NCI-H1092 treated with DMSO at 0.1 percent for 48 hours (cell line): ENCODE data around the gene ACTN2.

Source experiments
- DNase-seq: peaks from one replicate; lab custom pipeline; 2025; lab: John Stamatoyannopoulos, UW

Gene ACTN2

DNA sequence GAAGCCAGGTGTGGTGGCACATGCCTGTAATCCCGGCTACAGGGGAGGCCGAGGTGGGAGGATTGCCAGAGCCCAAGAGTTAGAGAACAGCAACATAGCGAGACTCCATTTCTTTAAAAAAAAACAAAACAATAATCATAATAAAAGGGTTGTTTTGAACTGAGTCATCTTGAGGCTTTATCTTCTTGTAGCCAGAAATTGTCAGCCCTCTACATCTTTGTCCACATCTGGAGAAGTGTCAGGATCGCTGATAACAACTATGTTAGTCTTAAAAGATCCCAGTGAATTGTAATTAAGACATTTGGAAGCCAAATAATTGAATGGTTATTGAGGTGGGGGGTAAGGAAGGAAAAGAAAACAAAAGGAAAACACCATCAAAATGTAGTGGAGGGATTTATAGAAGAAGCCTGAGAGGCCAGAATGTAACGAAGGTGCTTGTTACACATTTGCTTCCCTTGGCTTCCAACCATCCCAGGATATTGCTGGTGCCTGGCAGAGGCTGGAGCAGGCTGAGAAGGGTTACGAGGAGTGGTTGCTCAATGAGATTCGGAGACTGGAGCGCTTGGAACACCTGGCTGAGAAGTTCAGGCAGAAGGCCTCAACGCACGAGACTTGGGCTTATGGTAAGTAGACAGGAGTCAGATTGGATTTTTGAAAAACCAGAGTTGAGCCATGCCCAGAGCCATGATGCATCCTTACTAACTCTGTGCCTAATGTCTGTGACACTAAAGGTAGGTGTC lies 56.3 kb downstream of the ACTN2 start:
- no peak for DNase-seq

DNA sequence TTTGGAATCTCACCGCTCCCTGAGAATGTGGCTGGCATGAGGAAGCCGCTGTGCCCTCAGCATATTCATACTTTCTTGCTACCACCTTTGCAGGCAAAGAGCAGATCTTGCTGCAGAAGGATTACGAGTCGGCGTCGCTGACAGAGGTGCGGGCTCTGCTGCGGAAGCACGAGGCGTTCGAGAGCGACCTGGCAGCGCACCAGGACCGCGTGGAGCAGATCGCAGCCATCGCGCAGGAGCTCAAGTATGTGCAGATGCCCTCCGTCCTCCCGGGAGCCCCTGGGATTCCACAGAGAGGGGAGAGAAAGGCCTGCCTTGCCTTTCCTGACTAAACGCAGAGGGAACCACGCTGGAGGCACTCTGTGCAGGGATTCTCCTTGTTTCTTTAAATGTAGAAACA lies 58.2 kb downstream of the ACTN2 start:
- DNase-seq, result no peak

- DNase-seq, result no peak
These were observed 60.5 kb downstream of the ACTN2 start for GRCh38 chr1:236746785-236747184.

- DNase-seq, result no peak
These were observed 61.1 kb downstream of the ACTN2 start for GRCh38 chr1:236747311-236747985.

GRCh38 chr1:236748268-236748870 lies 62.1 kb downstream of the ACTN2 start:
- DNase-seq, result no peak

DNA sequence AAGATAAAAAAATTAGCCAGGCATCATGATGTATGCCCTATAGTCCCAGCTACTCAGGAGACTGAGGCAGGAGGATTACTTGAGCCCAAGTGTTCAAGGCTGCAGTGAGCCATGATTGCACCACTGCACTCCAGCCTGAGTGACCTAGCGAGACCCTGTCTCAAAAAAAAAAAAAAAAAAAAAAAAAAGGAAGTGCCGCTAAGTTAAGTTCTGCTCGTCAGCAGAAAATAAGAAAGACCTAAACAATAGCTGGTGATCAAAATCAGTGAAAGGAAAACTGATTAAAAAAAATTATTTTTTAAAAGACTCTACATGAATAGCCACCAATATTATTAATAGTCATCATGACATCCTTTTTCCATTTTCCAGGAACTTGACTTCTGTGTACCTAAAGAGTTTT lies 64.6 kb downstream of the ACTN2 start:
- no peak for DNase-seq

GRCh38 chr1:236751385-236751784 lies 65.1 kb downstream of the ACTN2 start:
- DNase-seq, result no peak

DNA sequence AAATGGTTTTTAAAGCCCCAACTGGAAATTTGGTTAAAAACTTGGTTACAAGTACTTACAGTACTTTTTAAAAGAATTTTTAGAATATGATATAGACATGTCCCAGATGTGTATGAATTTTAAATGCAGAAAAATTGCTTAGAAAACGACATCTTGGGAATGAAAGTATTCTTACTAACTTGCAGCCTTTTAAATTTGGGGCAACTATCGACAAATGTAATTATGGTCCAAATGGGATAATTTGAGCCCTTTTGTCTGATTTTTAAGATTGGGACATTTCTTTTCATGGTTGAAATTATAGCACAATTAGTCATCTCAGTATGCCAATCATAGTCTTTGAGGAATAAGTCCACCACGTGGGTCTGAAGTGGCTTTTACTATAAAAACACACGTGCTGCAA lies 65.6 kb downstream of the ACTN2 start:
- DNase-seq, result no peak

DNA sequence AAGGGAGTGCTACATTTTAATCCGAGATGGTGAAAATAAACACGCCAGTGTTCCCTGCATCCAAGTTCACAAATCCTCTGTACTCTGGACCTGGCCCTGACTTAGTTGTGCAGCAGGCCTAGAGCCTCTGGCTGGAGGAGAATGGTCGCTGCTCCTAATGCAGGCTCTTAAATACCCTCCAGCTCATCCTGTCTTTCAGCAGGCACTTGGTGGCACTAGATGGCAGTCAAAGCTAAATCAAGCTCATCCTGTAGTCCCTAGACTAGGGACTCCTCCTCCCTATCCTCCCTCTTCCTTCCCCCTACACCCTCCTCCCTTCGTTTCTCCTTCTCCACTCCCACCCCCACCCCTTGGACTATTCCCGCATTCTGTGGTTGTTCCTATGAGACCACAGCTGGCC lies 67.2 kb downstream of the ACTN2 start:
- no peak for DNase-seq

- no peak for DNase-seq
These were observed 67.7 kb downstream of the ACTN2 start for GRCh38 chr1:236753964-236754363.

GRCh38 chr1:236754525-236755210 lies 68.4 kb downstream of the ACTN2 start:
- DNase-seq, result no peak

DNA sequence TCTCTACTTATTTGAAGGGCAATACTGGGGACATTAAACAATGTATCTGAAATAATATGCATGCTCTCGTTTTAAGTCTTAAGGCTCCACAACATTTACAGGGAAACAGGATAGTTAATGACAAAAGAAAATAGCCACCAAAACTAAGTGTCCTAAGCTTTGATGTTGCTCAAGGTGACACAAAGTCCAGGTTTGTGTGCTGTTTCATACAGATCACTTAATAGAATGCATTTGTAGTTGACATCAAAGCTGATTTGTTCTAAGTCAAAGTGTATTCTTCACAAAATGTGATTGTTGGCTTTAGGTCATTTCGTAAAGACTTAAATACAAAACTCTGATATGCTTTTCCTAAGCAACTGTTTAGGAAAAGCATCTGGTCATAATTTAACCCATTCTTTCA lies 71.3 kb downstream of the ACTN2 start:
- no peak for DNase-seq

- DNase-seq, result no peak
These were observed 73.1 kb downstream of the ACTN2 start for GRCh38 chr1:236759252-236759859.

DNA sequence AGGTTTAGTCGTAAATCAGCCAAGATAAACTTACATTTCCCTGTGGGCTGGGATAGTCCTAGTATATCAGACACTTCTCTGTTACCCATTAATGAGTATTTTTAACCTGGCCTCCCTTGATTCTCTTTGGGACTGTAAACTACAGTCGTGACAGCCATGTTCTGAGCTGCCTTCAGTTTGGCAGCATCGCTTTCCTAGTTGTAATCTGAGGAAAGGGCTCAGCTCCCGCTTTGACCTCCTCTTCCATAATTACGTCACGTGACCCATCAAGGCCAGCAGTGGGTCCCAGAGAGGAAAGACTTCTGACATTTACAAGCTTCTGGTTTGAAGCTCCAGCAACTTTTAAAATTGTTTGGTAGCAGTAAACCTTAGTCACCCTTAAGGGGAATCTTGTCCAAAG lies 74.2 kb downstream of the ACTN2 start:
- no peak for DNase-seq

- DNase-seq, result no peak
These were observed 74.7 kb downstream of the ACTN2 start for GRCh38 chr1:236760986-236761385.

- DNase-seq, result no peak
These were observed 75.3 kb downstream of the ACTN2 start for GRCh38 chr1:236761397-236762132.

DNA sequence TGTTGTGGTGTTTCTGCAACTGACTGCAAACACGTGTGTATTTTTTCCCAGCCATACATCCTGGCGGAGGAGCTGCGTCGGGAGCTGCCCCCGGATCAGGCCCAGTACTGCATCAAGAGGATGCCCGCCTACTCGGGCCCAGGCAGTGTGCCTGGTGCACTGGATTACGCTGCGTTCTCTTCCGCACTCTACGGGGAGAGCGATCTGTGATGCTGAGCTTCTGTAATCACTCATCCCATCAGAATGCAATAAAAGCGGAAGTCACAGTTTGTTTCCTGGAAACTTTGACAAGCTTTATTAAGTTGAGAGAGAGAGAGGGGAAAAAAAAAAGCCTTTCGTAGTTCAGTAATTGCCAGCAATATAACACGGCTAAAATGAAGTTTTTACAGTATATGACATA lies 76.1 kb downstream of the ACTN2 start:
- no peak for DNase-seq

- DNase-seq, result no peak
These were observed 79.5 kb downstream of the ACTN2 start for GRCh38 chr1:236765831-236766230.

DNA sequence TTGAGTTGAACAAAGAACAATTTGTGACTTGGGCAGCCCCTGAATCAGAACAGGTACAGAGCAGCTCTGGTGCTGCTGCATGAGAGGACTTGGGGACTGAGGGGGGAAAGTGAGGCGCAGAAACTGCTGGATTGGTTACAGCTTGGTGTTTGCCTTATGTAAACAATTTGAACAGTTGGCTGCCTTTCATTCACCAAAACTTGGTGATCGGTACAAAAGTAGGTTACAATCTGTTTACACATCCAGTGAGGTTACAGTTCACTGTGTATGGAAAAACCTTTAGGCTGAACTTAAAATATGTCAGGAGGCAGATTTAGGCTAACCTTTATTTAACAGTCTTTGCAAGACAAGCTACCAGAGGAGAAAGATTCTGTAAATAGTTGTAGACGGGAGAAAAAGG lies 80.2 kb downstream of the ACTN2 start:
- DNase-seq, result no peak

GRCh38 chr1:236767276-236767675 lies 81.0 kb downstream of the ACTN2 start:
- DNase-seq, result no peak

- no peak for DNase-seq
These were observed 82.3 kb downstream of the ACTN2 start for GRCh38 chr1:236768601-236769000.

GRCh38 chr1:236773919-236774318 lies 87.6 kb downstream of the ACTN2 start:
- no peak for DNase-seq
